ENCODE data around the gene WASHC3.

GRCh38 chr12:102051431-102051965, 10.3 kb downstream of the WASHC3 start:
- TF ChIP-seq, protein P1, sequence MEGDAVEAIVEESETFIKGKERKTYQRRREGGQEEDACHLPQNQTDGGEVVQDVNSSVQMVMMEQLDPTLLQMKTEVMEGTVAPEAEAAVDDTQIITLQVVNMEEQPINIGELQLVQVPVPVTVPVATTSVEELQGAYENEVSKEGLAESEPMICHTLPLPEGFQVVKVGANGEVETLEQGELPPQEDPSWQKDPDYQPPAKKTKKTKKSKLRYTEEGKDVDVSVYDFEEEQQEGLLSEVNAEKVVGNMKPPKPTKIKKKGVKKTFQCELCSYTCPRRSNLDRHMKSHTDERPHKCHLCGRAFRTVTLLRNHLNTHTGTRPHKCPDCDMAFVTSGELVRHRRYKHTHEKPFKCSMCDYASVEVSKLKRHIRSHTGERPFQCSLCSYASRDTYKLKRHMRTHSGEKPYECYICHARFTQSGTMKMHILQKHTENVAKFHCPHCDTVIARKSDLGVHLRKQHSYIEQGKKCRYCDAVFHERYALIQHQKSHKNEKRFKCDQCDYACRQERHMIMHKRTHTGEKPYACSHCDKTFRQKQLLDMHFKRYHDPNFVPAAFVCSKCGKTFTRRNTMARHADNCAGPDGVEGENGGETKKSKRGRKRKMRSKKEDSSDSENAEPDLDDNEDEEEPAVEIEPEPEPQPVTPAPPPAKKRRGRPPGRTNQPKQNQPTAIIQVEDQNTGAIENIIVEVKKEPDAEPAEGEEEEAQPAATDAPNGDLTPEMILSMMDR (IDR thresholded peaks at IDR 0.05; ENCODE audit: extremely low read depth in 1 of 2, insufficient read depth in 1 of 2, low read depth in 1 of 2, low read length in 2 of 2) = no peak
- TF ChIP-seq EZH2 (IDR thresholded peaks at IDR 0.05; ENCODE audit: borderline replicate concordance, low read depth, low read length, severe bottlenecking) = no peak
- no peak for TF ChIP-seq POLR2AphosphoS5 (IDR thresholded peaks at IDR 0.05; ENCODE audit: insufficient read depth, low read depth, low read length)

Data from endothelial cell of umbilical vein (primary cell).